HS-27A (cell line): ENCODE results near the gene TSPAN33.
"Not testable (repeated sequence)": the region's sequence is repeated elsewhere in the genome, so short reads cannot be mapped to it uniquely, and the experiment has no call there.

Experiments used
- DNase-seq: peaks from one replicate; pipeline ENCODE4 v3.0.0-alpha.2; 2012; ENCODE audit warnings: low read depth, missing footprints

TSPAN33 gene

DNA sequence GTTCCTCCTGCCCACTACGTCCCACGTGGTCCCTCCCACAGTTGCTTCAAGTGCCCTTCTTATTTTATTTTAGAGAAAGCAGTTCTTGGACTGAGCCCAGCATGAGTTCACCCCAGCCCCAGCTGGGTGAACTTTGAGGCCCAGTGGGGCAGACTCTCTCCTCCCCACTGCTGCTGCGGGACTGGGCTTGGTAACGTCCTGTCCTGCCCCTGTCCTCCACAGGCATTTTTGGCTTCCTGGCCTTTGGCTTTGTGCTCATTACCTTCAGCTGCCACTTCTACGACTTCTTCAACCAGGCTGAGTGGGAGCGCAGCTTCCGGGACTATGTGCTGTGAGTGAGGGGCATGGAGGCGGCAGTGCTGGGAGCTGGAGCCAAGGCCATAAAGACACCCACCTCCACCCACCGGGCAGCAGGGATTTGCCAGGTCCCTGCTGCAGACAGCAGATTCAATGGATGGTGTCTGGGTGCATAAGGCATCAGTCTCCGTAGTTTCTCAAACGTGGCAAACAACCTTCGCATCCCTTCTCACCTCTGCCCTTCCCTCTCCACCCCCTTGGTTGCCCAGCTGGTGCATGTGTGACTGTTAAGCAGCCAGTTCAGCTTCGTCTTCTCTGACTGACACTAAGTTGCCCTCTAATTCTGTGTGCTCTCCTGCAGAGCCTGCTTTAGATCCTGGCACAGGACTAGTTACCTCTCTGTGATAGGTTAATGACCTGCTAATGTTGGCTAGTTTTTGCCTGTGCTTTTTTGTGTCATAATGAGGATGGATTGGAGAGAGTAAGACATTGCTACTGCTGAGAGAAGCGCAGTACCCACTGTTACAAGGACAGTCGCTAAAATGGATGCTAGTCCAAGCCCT is 64.8 kb downstream of the TSPAN33 start:
- DNase-seq = no peak

DNA sequence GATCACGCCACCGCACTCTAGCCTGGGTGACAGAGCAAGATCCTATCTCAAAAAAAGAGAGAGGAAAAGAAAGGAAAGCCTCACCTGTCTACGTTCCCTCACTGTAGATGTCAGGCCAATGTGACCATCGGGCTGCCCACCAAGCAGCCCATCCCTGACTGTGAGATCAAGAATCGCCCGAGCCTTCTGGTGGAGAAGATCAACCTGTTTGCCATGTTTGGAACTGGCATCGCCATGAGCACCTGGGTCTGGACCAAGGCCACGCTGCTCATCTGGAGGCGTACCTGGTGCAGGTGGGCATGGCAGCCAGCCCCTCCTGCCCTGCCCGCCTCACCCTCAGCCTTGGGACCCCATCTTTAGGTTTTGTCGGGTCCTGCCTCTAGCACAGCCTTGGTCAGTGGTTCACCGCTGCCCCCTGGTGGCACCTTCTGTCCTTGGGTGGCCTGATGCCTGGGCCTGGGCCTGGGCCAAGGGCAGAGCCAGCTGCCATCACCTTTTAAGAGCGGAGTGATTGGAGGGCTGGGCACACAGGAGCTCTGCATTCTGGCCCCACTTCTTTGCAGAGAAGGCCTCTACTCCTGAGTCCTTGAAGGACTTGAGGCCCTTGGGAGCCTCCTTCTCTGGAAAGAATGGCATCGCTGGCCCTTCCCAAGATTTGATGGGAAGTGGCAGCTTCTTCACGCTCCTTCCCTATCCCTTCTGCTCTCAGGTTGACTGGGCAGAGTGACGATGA is 65.9 kb downstream of the TSPAN33 start:
- no peak for DNase-seq

DNA sequence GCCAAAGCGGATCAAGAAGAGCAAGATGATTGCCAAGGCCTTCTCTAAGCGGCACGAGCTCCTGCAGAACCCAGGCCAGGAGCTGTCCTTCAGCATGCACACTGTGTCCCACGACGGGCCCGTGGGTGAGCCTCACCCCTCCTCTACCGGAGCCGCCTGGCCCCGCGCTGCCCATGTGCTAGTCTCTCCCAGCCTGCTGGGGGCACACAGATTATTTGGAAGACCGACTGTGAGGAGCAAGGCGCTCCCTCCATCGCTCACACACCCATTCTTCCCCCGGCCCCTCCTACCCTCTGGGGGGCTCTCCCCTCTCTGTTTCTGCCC is 66.4 kb downstream of the TSPAN33 start:
- DNase-seq = no peak

DNA sequence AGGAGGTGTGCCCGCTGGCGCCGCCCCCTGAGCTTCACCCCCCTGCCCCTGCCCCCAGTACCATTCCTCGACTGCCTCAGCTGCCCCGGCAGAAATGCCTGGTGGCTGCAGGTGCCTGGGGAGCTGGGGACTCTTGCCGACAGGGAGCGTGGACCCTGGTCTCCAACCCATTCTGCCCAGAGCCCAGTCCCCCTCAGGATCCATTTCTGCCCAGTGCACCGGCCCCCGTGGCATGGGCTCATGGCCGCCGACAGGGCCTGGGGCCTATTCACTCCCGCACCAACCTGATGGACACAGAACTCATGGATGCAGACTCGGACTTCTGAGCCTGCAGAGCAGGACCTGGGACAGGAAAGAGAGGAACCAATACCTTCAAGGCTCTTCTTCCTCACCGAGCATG is 67.6 kb downstream of the TSPAN33 start:
- no peak for DNase-seq

DNA sequence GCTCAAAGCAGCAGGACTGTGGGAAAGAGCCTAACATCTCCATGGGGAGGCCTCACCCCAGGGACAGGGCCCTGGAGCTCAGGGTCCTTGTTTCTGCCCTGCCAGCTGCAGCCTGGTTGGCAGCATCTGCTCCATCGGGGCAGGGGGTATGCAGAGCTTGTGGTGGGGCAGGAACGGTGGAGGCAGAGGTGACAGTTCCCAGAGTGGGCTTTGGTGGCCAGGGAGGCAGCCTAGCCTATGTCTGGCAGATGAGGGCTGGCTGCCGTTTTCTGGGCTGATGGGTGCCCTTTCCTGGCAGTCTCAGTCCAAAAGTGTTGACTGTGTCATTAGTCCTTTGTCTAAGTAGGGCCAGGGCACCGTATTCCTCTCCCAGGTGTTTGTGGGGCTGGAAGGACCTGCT is 68.1 kb downstream of the TSPAN33 start:
- no peak for DNase-seq

DNA sequence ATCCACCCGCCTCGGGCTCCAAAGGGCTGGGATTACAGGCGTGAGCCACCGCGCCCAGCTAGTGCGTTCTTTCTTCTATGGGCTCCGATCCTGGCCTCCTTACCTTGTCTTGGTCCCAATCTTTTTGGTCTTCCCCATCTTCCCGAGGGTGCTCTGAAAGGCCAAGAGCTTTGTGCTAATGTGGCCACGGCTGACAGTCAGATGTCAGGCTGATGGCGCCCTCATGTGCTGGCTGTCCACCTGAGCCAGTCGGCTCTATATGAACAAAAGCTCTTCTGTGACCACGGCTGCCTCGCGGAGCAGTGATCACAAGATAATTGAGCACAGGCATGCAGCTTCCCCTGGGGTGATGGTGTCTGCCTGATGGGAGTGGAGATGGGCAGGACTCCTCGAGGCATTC is 69.3 kb downstream of the TSPAN33 start:
- no peak for DNase-seq

DNA sequence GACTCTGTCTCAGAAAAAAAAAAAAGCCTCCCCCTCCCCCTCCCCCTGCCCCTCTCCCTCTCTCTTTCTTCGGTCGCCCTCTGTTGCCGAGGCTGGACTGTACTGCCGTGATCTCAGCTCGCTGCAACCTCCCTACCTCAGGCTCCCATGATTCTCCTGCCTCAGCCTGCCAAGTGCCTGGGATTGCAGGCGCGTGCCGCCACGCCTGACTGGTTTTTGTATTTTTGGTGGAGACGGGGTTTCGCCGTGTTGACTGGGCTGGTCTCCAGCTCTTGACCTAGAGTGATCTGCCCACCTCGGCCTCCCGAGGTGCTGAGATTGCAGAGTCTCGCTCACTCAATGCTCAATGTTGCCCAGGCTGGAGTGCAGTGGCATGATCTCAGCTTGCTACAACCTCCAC is 71.2 kb downstream of the TSPAN33 start:
- not testable (repeated sequence) for DNase-seq

DNA sequence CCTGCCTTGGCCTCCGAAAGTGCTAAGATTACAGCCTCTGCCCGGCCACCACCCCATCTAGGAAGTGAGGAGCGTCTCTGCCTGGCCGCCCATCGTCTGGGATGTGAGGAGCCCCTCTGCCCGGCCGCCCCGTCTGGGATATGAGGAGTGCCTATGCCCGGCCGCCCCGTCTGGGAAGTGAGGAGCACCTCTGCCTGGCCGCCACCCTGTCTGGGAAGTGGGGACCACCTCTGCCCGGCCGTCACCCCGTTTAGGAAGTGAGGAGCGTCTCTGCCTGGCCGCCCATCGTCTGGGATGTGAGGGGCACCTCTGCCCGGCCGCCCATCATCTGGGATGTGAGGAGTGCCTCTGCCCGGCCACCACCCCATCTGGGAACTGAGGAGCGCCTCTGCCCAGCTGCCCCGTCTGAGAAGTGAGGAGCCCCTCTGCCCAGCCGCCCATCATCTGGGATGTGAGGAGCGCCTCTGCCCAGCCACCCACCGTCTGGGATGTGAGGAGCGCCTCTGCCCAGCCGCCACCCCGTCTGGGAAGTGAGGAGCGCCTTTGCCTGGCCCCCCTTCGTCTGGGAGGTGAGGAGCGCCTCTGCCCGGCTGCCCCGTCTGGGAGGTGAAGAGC is 71.7 kb downstream of the TSPAN33 start:
- not testable (repeated sequence) for DNase-seq

DNA sequence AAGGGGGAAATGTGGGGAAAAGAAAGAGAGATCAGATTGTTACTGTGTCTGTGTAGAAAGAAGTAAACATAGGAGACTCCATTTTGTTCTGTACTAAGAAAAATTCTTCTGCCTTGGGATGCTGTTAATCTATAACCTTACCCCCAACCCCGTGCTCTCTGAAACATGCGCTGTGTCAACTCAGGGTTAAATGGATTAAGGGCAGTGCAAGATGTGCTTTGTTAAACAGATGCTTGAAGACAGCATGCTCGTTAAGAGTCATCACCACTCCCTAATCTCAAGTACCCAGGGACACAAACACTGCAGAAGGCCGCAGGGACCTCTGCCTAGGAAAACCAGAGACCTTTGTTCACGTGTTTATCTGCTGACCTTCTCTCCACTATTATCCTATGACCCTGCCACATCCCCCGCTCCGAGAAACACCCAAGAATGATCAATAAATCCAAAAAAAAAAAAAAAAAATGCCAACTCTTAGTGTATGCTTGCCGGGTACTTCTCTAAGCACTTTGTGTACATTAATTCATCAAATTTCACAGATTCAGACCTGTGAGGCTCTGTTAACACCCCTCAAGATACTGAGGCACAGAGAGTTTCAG is 72.4 kb downstream of the TSPAN33 start:
- DNase-seq = not testable (repeated sequence)

DNA sequence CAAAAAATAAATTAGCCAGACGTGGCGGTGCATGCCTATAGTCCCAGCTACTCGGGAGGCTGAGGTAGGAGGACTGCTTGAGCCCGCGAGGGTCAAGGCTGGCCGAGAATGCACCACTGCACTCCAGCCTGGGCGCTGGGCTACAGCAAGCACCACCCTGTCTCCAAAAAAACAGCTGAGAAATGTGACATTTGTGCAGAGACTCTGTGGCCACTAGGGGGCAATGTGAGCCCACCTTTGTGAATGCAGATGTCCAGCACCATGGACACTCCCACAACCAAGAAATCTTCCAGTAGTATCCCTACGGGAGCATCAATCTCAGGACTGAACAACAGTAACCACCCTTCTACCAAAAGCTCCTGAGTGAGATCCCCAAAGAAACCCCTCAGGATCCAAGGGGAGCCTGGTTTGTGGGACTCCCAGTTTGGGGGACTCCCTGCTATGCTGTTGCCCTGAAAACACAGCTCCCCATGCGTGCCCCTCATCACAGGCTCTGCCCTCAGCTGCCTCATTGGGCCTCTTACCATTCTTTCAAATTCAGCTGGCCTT is 74.1 kb downstream of the TSPAN33 start:
- peak; percentile 40 for DNase-seq

DNA sequence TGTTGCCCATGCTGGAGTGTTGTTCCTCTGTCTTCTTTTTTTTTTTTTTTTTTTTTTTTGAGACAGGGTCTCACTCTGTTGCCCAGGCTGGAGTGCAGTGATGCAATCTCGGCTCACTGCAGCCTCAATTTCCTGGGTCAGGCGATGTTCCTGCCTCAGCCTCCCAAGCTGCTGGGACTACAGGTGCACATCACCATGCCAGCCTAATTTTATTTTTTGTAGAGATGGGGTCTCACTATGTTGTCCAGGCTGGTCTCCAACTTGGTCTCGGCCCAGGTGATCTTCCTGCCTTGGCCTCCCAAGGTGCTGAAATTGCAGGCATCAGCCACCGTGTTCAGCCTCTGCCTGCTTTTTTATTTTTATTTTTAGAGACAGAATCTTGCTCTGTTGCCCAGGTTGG is 74.7 kb downstream of the TSPAN33 start:
- DNase-seq = not testable (repeated sequence)
